HG03521 (cell line): ENCODE measurements around the gene DIO1.
A peak's percentile ranks its signal among the peaks of the same experiment; 100 is the strongest.

Experiments
- ATAC-seq: cut with Tn5 transposase; IDR thresholded peaks from one replicate; pipeline ENCODE4 v1.9.1; 2021; ENCODE audit warnings: mild to moderate bottlenecking, moderate library complexity; ENCODE audit not compliant: unreplicated experiment

DIO1 gene

DNA sequence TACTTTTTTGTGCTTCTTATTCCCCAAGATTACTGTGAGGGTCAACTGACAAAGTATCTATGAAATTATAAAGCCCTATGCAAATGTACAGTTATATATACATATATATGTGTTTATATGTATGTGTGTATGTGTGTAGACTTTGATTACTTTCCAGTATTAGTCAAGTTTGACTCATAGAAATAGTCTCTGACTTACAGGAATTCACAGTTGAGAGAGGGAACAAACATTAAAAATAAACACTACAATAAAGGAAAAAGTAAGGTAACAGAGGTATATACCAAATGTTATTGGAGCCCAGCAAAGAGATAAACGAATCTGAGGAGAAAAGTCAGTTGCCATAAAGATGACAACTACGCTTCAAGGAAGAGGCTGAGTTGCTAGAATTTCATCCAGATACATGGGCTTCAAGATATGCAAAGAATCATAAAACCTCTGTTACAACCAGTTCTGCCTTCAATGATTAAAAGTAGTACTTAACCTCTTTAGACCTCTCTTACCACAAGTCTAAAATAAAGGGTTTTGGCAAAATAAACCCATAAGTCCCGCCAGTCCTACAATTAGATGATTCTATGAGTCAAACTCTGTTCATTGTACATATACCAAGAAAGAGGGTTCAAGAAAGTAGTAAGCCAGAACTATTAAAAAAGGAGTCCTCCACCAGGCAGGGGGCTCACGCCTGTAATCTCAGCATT lies 44.3 kb downstream of the DIO1 start:
- no peak for ATAC-seq

DNA sequence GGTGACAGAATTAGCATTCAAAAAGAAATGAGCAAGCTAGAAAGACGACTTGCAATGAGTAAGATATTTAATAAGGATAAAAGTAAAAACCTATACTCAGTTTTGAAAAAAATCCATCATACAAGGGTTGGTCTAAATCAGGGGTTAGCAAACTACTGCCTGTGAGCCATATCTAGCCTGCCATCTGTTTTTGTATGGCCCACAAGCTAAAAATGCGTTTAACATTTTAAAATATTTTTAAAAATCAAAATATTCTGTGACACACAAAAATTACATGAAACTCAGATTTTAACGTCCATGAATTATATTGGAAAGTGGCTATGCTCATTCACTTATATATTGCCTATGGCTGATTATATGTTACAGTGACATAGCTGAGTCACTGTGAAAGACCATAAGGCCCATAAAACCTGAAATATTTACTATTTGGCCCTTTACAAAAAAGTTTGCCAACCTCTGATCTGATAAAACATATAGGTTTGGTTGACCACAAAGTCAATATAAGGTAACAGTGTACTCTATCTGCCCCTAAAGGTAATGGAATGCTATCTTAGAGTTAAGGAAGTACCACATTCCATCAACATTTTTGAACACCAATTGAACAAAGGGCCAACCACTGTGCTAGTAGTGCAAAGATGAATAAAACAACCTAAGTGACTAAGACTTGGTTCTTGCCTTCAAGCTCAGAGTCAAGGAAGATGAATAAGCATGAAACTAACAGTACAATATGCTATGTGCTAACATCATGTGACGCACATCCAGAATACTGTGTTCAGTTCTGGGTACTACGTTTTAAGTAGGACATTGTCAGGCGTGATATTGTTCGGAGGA lies 48.4 kb downstream of the DIO1 start:
- ATAC-seq: no peak

DNA sequence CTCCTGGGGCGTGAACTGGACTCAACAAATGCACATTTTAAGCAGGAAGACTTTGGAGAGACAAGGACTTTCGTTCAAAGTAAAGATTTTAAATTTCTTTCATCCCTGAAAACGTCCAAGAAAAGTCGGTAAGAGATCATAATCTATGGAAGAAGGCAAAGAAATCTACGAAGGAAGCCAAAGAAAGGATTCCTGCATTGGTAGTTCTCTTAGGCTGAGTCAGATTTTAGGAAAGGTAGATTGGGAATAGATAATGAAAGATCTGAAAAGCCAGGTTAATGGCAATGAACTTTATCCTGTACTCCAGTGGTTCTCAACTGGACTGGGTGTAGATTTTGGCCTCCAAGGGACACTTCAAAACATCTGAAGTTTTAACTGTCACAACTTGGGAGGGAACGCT lies 49.1 kb downstream of the DIO1 start:
- ATAC-seq: no peak

DNA sequence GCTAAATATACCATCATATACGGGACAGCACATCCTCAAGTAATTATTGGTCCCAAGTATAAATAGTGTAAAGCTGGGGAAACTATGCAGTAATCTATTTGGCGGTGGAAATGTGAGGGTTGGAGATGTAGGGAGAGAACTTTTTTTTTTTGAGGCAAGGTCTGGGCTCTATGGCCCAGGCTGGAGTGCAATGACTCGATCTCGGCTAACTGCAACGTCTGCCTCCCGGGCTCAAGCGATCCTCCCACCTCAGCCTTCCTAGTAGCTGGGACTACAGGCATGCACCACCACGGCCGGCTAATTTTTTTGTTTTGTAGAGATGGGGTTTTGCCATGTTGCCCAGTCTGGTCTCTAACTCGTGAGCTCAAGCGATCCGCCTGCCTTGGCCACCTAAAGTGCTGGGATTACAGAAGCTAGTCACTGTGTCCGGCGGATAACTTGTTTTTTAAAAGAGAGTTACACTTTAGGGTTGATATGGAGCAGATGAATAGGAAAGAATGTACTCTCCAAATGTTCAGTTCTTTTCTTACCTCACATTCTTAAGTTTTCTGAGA lies 49.6 kb downstream of the DIO1 start:
- no peak for ATAC-seq

DNA sequence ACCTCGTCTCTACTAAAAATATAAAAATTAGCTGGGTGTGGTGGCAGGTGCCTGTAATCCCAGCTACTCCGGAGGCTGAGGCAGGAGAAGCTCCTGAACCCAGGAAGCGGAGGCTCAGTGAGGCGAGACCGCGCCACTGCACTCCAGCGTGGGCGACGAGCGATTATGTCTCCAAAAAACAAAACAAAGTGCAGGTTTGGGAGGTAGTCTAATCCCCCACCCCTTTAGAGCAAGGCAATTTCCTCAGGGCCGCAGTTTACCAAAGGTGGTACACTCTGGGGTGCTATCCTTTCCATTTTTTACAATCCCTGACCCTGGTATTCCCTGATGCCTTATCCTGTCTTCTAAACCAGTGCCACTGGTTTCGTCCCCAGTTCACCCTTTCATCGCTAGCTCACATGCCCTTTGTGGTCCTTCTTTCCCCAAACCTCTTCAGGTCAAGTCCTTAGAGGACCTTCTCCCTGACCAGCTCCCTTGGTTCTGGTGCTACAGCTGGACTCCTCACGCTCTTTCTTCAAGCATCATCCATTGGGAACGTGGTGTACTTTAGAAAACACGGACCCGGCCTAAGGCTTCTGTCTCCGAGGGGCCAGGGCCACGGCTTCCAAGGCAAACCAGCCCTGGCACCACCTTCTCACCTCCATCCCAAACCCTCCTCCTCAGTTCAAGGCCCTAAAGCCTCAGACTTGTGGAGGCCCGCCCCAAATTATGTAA lies 50.6 kb downstream of the DIO1 start:
- ATAC-seq: no peak

DNA sequence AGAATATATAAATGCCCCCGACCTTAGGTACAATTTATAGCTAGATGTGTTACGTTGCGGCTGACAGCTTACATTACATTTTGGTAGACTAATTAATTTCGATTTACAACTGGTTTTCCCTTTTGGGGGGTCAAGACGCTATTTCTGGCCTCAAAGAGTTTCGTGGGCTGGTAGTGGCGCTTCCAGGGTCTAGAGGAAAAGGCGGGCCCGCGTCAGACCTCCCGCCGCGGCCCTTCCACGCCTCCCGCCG lies 51.1 kb downstream of the DIO1 start:
- no peak for ATAC-seq

DNA sequence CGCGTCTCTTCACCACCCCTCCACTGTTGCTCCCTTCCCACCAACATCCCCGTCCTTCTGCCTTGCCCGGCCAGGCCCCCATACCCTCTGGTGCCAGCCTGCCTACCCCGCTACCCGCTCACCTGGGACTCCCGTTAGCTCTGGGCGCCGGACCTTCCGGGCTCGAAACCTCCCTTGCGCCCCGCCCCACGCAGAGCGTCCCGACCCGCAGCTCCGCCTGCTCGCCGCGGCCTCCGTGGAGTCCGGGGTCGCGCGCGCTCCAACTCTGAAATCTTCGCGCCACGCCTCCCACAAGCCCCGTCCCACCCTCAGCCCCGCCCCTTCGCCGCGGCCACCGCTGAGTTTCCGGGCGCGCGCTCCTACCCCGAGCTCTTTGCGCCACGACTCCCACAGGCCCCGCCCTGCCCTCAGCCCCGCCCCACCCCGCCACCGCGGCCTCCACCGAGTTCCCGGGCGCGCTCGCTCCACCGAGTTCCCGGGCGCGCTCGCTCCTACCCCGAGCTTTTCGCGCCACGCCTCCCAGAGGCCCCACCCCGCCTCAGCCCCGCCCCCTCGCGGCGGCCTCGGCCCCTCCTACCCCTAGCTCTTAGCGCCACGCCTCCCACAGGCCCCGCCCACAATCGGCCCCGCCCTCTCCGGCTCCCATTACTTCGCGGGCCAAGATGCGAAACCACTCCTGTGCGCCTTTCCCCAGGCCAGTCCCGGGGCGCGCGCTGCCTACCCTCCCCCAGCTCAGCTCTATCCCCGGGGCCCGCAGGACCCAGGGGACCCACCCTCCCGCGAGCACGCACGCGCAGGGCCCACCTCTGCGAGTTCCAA lies 51.7 kb downstream of the DIO1 start, which contains the start of gene IFT25:
IFT25 (minus strand) TSS at position 267 of the 819 bp plus-strand sequence. CDS start 5,617 bp downstream, outside the sequence.
- ATAC-seq: peak; percentile 62

DNA sequence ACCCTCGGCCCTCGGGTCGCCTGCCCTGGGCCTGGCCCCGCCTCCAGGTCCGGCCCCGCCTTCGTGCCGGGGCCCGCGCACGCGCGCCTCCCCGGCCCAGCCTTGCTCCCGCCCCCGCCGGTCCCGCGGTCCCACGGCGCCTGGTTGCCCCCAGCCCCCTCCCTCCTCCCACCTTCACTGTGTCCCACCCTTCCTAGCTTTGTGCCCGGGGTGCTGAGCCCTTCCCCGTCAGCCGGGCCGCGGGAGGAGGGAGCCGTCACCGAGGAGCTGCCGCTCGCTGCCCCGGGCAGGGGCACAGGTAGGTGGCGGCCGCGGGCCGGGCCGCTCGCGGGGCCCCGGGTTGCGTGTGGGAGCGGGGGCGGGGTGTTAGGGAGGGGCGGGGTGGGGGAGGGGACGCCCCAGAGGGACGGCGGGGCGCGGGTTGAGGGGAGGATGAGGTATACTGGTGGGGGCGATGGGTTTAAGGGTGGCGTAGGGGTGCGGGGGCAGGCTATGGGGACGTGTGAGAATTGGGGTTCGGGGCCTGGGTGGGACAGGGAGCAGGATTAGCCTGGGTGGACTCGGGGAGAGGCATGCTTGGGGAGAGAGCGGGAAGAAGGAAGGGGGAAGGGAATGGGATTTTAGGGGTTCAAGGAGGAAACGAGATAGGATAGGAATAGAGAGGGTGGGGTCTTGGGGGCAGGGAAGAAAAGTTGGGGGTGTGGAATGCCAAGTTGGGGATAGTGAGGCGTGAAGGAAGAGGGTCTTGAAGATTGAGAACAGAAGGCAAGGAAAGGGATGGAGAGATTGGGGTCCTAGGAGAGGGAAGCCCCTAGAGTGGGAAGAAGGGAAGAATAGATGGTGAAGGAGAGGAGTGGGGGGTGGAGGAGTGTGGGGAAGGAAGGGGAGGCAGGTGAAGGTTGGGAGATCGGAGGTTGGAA lies 52.5 kb downstream of the DIO1 start, which contains the start of gene LRRC42:
LRRC42 (plus strand) TSS at position 99 of the 920 bp plus-strand sequence. CDS start 5,650 bp downstream, outside the sequence.
- peak; percentile 59 for ATAC-seq

DNA sequence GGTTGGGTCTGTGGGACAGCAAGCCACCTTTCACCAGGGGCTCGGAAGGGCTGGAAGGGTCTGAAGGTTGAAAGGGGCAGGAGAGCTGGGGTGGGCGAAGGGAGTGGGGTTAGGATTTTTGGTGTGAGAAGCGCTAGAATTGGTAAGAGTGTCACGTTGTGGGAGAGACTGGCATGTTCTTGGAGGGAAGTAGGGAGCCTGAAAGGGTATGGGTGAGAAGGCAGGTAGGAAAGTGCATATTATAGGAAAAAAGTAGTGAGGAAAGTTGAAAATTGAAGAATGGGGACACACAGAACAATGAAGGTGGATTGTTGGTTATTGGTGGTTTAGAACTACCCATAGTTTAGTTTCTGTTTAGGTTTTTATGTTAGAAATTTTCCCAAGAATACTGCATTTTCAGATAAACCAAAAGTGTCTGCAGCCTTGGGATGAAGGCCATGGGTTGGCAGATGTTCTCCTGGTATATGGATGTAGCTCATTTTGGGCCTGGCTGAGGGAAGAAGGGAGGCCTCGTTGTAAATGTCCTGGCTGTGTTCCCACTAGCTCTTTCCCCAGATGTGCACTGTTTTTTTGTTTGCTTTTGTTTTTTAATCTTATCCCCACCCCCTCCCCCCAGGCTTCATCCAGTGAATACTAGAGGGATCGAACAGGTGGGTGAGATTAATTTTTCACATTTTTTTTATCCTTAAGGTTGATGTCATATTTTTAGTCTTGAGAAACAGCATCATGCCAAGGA lies 53.4 kb downstream of the DIO1 start:
- ATAC-seq: no peak

DNA sequence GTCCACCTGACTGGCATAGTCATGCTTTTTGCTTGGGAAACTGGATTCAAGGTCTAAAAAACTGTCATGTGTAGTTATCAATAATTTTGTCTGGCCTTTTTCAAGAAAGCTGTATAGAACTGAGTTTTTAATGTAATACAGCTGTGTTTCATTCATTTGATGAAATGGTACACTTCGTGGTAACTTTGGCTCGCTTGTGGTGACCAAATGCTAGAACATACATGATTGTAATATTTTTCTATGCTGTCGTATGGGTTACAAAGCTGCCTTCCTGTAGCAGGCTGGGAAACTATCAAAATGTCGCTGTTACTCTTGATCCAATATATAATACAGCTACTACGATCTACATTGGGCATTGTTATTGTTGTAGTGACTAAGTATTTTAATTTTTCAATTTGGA lies 54.3 kb downstream of the DIO1 start:
- no peak for ATAC-seq

DNA sequence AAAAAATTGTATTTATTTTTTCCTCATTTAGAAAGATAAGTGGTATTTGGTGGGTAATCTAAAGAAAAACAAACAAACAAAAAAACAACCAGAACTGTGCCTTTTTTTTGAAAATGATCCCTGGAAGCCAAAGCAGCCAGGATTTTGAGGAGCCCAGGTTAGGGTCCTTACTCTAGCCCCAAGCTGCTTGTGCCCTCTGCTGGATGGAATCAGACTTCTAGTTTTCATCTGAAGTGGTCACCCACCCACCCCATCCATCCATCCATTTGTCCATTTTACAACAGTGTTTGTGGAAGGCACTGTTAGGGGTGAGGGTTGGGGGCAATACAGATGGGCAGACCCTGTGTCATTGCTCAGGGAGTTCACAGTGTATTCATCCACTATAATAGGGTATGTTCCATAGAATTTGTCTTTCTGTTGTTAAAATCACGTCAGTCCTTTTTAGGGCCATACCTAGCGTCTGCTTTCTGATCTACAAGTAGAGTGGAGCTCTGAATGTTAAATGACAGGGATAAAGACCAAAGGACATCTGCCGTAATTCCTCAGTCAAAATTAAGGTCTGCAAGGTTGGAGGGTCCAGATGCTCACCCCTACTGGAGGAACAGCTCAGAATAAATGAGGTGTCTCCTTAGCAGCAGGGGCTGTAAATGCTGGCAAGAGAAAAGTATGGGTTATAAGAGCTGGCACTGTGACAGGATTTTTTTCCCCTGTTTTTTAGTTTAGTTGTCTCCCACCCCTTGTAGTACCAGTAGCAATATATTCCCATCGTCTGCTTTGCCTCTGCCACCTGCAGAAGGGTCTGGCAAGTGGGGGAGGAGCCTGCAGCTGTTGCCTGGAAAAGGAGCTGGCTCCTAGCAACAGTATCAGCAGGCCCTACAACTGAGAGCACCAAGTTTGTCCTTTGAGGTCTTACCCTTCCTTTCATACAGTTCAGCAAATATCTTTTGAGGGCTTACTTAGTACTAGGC lies 55.3 kb downstream of the DIO1 start:
- ATAC-seq: no peak

DNA sequence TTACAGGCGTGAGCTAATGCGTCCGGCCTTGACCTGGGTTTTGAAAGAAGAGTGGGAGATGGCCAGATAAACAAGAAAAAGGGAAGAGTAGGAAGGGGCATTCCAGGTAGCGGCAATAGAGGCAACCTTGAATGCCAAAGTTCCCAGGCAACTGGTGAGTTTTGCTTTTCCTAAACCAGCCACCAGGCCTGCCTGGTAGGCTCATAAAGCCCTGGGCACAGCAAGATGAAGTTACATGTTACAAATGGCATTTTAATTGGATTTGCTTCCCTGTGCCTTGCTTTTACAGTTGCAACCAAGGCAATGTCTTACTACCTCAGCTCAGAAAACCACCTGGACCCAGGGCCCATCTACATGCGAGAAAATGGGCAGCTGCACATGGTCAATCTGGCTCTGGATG lies 57.7 kb downstream of the DIO1 start:
- ATAC-seq: no peak

DNA sequence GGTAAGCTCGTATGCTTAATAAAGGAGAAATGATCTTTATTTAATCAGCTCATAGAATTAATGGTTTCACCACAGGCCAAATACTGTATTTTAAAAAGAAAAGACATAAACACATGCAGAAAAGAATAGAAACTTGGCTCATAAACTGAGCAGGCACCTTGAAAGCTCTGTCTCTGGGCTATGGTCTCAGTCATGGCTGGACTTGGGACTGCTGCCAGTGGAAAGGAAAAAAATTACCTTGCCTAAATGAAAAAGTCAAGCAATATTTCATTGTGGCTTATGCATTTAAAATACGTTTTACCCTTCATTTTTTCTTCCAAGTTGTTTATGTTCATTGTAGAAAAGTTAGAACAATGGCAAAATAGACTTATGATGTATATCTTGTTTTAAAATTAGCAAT lies 60.1 kb downstream of the DIO1 start:
- ATAC-seq: no peak

DNA sequence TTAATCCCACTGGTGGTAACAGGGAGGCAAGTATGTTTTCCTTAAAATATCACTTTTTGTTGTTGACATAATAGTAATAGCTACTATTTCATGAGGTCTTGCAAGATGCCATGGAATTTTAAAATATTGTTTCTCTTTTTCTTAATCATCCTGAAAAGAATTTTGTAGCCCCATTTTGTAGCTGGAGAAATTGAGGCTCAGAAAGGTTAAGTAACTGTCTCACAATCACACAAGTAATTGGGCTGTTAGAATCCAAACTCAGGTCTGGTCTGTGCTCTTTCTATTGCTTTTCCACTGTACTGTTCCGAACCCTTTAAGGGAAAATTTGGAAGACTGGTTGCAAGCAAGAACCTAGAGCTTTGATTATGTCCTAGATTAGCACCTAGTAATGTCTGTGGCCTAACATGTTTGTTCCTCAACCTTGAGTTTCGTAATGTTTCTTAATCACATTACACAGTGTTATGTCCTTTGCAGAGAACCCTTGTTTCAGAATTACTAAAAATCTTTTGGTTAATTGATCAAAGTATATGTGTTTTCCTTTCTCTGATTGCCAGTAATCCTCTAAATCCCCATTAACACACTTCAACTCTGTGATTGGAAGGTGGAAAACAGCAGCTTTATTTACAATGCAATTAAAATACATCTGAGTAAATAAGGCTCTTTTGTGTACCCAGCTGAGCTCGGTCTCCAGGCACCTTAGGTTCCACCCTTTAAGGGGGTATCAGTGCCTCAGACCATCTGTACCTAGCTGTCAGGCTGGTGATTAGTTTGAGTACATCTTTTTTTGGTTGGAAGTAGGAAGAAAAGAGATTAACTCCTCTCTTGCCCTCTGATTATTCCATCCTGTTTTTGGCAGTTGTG lies 62.6 kb downstream of the DIO1 start:
- no peak for ATAC-seq

DNA sequence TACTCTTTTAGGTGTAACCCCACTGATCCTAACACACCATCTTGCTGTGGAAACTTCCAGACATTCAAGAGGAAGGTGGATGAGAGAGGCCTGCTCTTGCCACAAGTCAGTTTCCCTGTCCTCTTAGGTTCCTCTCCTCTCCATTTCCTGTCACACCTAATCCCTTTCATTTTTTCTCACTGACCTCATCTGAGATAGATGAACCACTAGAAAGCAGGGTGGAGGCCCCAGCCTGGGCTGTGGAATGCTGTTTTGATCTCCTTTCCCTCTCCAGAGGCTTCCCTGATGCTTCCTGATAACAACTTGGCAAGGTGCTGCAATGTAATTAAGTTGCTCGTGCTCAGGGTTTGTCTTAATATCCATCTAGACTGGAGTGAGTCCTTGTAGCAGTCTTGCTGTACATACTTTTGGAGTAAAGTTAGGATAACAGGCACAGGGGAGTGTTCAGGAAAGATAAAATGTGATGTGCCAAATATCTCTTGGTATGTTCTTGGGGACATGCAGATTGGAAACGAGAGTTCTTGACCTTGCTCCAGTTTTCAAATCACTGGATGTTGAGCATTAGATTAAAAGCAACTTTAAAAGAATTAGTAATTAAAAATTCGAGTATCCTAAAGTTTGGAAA lies 63.3 kb downstream of the DIO1 start:
- no peak for ATAC-seq

DNA sequence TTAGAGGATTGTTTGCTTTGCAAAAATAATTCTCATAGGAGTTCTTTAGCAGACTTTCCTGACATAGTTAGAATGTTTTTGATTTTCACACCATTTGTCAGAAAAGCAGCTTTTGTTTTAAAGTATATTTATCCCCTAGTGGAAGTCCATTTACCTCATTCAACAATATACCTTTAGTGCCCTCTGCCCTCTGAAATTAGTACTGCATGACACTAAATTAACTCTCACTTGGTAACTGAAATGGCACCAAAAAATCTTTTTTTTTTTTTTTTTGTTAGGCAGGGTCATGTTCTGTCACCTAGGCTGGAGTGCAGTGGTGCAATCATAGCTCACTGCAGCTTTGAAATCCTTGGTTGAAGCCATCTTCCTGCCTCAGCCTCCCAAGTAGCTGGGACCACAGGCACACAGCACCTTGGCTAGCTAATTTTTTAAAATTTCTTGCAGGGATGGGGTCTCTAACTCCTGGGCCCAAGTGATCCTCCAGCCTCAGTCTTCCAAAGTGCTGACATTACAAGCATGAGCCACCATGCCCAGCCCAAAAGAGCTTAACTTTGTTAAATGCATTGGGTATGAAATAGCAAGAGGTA lies 65.8 kb downstream of the DIO1 start:
- ATAC-seq: no peak
